Caco-2 (cell line): ENCODE measurements around the gene HTRA3. TPM values are rescaled to one million over a fixed set of nuclear protein-coding genes. Genes with fewer than 3 reads are reported as not detected.

Source experiments
- Bru-seq: library from RNA; stranded (reverse); fragments of 400-500 nt; gene quantifications from one replicate; lab custom pipeline; 2021; lab: Mats Ljungman, UMichigan
- BruChase-seq, 2 experiments: library from RNA; stranded (reverse); fragments of 400-500 nt; gene quantifications; one replicate each; lab custom pipeline; 2021; lab: Mats Ljungman, UMichigan
- BruUV-seq: library from RNA; stranded (reverse); fragments of 400-500 nt; replicated peaks from 2 replicates; lab custom pipeline; 2021; lab: Mats Ljungman, UMichigan
- CTCF ChIA-PET: fragments of 300-600 bp; sonication (Branson Sonifier 250); formaldehyde crosslinking; loops from one replicate; lab custom pipeline; 2022; ENCODE audit warnings: antibody characterized with exemption; lab: Charles Lee
- POLR2A ChIA-PET: fragments of 300-600 bp; sonication (Branson Sonifier 250); formaldehyde crosslinking; loops from one replicate; lab custom pipeline; 2022; ENCODE audit warnings: antibody characterized with exemption; lab: Charles Lee
- DNase-seq, 2 experiments: peaks; one replicate each; pipeline versions ENCODE4 v3.0.0 to v3.0.0-alpha.2; 2020 to 2022
- H3K27me3 ChIP-seq: replicated peaks from 2 replicates; pipeline ENCODE4 v1.6.0; 2011; ENCODE audit warnings: low read length; ENCODE audit not compliant: control insufficient read depth, insufficient read depth
- H3K36me3 ChIP-seq: 2 replicates; pipeline ENCODE4 v1.5.1; 2011; ENCODE audit warnings: low read length; ENCODE audit not compliant: control insufficient read depth, insufficient read depth
- H3K4me1 ChIP-seq: fragments of 250-450 bp; sonication (Bioruptor Pico); 2 replicates; pipeline ENCODE4 v1.5.1; 2020; ENCODE audit warnings: mild to moderate bottlenecking
- H3K4me3 ChIP-seq: 2 replicates; pipeline ENCODE4 v1.5.1; 2011; ENCODE audit warnings: low read depth, mild to moderate bottlenecking, control low read depth, low read length
- H3K9me3 ChIP-seq: fragments of 250-450 bp; sonication (Bioruptor Pico); 2 replicates; pipeline ENCODE4 v1.5.1; 2020; ENCODE audit warnings: mild to moderate bottlenecking, moderate library complexity
- H3K27ac Mint-ChIP-seq: one replicate; pipeline ENCODE4 v1.8.0; 2022; ENCODE audit warnings: mixed read lengths; ENCODE audit not compliant: unreplicated experiment
- H3K27me3 Mint-ChIP-seq: one replicate; pipeline ENCODE4 v1.8.0; 2022; ENCODE audit warnings: mixed read lengths; ENCODE audit not compliant: insufficient read depth, unreplicated experiment
- H3K36me3 Mint-ChIP-seq: one replicate; pipeline ENCODE4 v1.8.0; 2022; ENCODE audit warnings: mild to moderate bottlenecking, mixed read lengths; ENCODE audit not compliant: insufficient read depth, unreplicated experiment
- H3K4me1 Mint-ChIP-seq: one replicate; pipeline ENCODE4 v1.8.0; 2022; ENCODE audit warnings: low read depth, mixed read lengths; ENCODE audit not compliant: unreplicated experiment
- H3K4me3 Mint-ChIP-seq: one replicate; pipeline ENCODE4 v1.8.0; 2022; ENCODE audit warnings: mild to moderate bottlenecking, moderate library complexity, mixed read lengths; ENCODE audit not compliant: unreplicated experiment
- H3K9me3 Mint-ChIP-seq: one replicate; pipeline ENCODE4 v1.8.0; 2022; ENCODE audit warnings: mixed read lengths; ENCODE audit not compliant: unreplicated experiment
- intact Hi-C: fragments of 100-400 bp; cut with micrococcal nuclease; formaldehyde crosslinking; loops from one replicate; pipeline ENCODE4 v1.10.0; 2022; ENCODE audit not compliant: unreplicated experiment
- long read RNA-seq: library from polyadenylated mRNA; stranded (forward); transcript quantifications from one replicate; pipeline ENCODE4 v2.0.0, GENCODE V29; 2022
- total RNA-seq: library from RNA; stranded (reverse); gene quantifications from 2 replicates; pipeline ENCODE4 v1.2.3, GENCODE V29; 2022
- TF ChIP-seq, protein P1 (sequence below), 2 experiments: fragments of 200-600 bp in 1 of 2; IDR thresholded peaks; 1 replicate in 1 of 2; 2 replicates in 1 of 2; pipeline versions ENCODE4 v1.5.1 to v1.8.0; 2011 to 2022; ENCODE audit warnings: antibody characterized with exemption in 1 of 2, control low read depth in 1 of 2, inconsistent platforms in 1 of 2, low read depth in 1 of 2, low read length in 1 of 2, mild to moderate bottlenecking in 1 of 2, moderate library complexity in 1 of 2; ENCODE audit not compliant: insufficient read depth in 1 of 2, severe bottlenecking in 1 of 2, unreplicated experiment in 1 of 2

The HTRA3 gene
- total RNA-seq (0.63 and 0.66 TPM in 2 replicates), Bru-seq, nascent RNA (percentile 19 among the genes with signal in this experiment), BruChase-seq, experiment 1, labeled RNA remaining after a 2-hour chase (percentile 17 among the genes with signal in this experiment), BruChase-seq, experiment 2, labeled RNA remaining after a 6-hour chase (percentile 20 among the genes with signal in this experiment)
- long read RNA-seq, partial matches to known transcripts, result 0 of 2 reads
- long read RNA-seq, other reads (novel, unspliced or antisense), result 2 of 2 reads

DNA sequence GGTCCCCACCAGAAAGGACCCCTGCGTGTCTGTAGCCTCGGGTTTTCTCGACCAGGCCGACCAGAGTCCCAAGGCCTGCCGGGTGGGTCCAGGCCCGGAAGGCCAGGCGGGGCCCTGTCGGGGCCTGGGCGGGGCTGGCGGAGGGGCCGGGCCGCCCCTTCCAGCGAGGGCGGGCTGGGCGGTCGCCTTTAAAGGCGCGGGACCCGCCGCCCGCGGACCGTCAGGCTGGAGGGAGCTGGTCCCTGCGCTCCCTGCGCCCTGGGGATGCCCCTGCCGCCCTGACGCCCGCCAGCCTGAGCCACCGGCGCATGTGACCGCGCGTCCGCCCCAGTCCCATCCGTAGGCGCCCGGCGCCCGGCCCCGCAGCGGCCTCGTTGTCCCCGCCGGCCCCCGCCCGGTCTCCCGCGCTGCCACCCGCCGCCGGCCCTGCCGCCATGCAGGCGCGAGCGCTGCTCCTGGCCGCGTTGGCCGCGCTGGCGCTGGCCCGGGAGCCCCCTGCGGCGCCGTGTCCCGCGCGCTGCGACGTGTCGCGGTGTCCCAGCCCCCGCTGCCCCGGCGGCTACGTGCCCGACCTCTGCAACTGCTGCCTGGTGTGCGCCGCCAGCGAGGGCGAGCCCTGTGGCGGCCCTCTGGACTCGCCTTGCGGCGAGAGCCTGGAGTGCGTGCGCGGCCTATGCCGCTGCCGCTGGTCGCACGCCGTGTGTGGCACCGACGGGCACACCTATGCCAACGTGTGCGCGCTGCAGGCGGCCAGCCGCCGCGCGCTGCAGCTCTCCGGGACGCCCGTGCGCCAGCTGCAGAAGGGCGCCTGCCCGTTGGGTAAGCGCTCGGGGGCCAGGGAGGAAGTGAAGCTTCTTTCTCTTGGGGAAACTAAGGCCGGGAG lies at the start of gene HTRA3:
Gene HTRA3 (plus strand): TSS at position 220 of the 883 bp plus-strand sequence. CDS start 215 bp downstream, at position 435.
- H3K36me3 Mint-ChIP-seq, result no peaks in the 10 kb centered on the region
- Histone ChIP-seq H3K9me3 (no peaks in the 10 kb centered on the region), H3K4me1 (peaks cover 5% of the 10 kb centered on the region), H3K27me3 (no peaks in the 10 kb centered on the region; the same call in 1 of the 2 replicates), H3K36me3 (no peaks in the 10 kb centered on the region), H3K4me3 (peak within 1 kb of the TSS; percentile 34)
- TF ChIP-seq, protein P1, sequence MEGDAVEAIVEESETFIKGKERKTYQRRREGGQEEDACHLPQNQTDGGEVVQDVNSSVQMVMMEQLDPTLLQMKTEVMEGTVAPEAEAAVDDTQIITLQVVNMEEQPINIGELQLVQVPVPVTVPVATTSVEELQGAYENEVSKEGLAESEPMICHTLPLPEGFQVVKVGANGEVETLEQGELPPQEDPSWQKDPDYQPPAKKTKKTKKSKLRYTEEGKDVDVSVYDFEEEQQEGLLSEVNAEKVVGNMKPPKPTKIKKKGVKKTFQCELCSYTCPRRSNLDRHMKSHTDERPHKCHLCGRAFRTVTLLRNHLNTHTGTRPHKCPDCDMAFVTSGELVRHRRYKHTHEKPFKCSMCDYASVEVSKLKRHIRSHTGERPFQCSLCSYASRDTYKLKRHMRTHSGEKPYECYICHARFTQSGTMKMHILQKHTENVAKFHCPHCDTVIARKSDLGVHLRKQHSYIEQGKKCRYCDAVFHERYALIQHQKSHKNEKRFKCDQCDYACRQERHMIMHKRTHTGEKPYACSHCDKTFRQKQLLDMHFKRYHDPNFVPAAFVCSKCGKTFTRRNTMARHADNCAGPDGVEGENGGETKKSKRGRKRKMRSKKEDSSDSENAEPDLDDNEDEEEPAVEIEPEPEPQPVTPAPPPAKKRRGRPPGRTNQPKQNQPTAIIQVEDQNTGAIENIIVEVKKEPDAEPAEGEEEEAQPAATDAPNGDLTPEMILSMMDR (IDR thresholded peaks at IDR 0.05; ENCODE audit: insufficient read depth in 1 of 2, low read depth in 1 of 2, low read length in 1 of 2, severe bottlenecking in 1 of 2, unreplicated experiment in 1 of 2), result no peak
- peak in 1 of 2 experiments; percentile 55 for DNase-seq
- H3K4me3 Mint-ChIP-seq, result peak within 1 kb of the TSS; percentile 55
- no peak within 1 kb of the TSS for H3K27ac Mint-ChIP-seq
- peaks cover 6% of the 10 kb centered on the region for H3K4me1 Mint-ChIP-seq
- H3K9me3 Mint-ChIP-seq, result no peaks in the 10 kb centered on the region
- POLR2A ChIA-PET, result no interaction called here
- CTCF ChIA-PET, result interaction anchor here (0.9 kb wide), 1 partner anchor 21 kb away, joined by 4 read pairs; no protein-coding TSS in a partner anchor
- BruUV-seq, result no TSS peak
- intact Hi-C loops, result no loop called here
- H3K27me3 Mint-ChIP-seq, result peaks cover 3% of the 10 kb centered on the region

DNA sequence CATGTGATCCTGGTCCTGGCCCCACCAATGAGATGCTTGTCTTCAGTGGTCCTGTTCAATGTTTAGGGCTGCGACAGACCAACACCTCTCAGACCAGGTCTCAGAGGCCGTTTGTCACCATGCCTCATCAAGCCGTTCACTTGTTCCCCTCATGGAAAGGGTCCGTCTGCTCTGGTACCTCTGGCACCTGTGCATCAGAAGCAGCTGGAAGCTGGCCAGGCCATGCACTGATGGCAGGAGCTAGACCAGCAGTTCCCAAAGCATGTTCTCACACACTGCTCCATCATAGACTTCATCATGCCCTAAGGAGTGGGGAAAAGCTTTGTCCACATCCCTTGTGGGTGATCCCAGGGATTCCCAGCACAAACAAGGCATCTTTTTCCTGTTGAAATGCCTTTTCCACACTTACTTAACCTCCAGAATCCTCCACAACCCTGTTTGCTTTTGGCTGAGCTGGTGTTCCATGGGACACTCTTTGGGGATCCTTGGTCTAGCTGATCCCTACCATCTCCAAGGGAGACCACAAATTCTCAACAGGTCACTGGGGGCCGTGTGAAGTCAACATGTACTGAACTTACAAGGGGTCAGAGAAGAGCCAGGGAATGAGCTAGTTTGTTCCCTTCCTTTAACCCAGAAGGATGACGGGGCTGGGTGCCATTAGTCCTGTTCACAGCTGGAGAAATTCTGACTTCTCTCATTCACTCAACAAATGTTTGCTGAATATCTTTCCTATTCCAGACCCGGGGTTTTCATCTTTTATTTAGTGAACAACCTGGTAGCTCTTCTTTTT lies 48.7 kb upstream of the HTRA3 start:
- no peak overlapping the region for H3K27ac Mint-ChIP-seq
- DNase-seq, result no peak
- no peaks in the 10 kb centered on the region for H3K27me3 Mint-ChIP-seq
- no peaks in the 10 kb centered on the region; the same call in 1 of the 2 replicates for H3K36me3 ChIP-seq
- POLR2A ChIA-PET, result no interaction called here
- no peaks in the 10 kb centered on the region for H3K4me1 Mint-ChIP-seq
- no peak overlapping the region for H3K4me3 Mint-ChIP-seq
- H3K9me3 ChIP-seq, result no peaks in the 10 kb centered on the region
- no peaks in the 10 kb centered on the region for H3K9me3 Mint-ChIP-seq
- H3K27me3 ChIP-seq, result no peaks in the 10 kb centered on the region
- no peaks in the 10 kb centered on the region for H3K4me1 ChIP-seq
- no peak overlapping the region for H3K4me3 ChIP-seq
- CTCF ChIA-PET, result no interaction called here
- no TSS peak for BruUV-seq
- intact Hi-C loops, result no loop called here
- TF ChIP-seq, protein P1 (IDR thresholded peaks at IDR 0.05; ENCODE audit: insufficient read depth in 1 of 2, low read depth in 1 of 2, low read length in 1 of 2, severe bottlenecking in 1 of 2, unreplicated experiment in 1 of 2), result no peak
- H3K36me3 Mint-ChIP-seq, result peaks cover 9% of the 10 kb centered on the region

DNA sequence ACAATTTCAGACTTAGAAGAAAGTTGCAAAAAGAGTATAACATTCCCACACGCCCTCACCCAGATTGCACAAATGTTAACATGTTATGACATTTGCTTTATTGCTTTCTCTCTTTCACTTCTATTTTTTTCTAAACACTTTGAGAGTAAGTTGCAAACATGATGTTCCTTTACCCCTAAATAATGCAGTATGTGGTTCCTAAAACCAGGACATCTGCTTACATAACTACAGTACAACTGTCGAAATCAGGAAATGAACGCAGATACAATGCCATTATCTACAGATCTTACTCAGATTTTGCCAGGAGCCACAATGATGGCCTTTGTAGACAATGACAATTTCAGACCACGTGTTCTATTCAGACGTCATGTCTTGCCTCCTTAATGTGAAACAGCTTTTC lies 48.1 kb upstream of the HTRA3 start:
- Histone ChIP-seq H3K4me1 (no peaks in the 10 kb centered on the region), H3K4me3 (no peak overlapping the region), H3K9me3 (no peaks in the 10 kb centered on the region), H3K27me3 (no peaks in the 10 kb centered on the region), H3K36me3 (no peaks in the 10 kb centered on the region; the same call in 1 of the 2 replicates)
- POLR2A ChIA-PET, result no interaction called here
- Mint-ChIP-seq H3K36me3 (peaks cover 9% of the 10 kb centered on the region), H3K27me3 (no peaks in the 10 kb centered on the region), H3K4me3 (no peak overlapping the region), H3K9me3 (no peaks in the 10 kb centered on the region), H3K27ac (no peak overlapping the region), H3K4me1 (no peaks in the 10 kb centered on the region)
- CTCF ChIA-PET, result no interaction called here
- intact Hi-C loops, result no loop called here
- TF ChIP-seq, protein P1 (IDR thresholded peaks at IDR 0.05; ENCODE audit: insufficient read depth in 1 of 2, low read depth in 1 of 2, low read length in 1 of 2, severe bottlenecking in 1 of 2, unreplicated experiment in 1 of 2), result no peak
- no peak for DNase-seq
- no TSS peak for BruUV-seq
